GM18907 (cell line): Measurements from ENCODE around the gene SAE1.

Source experiments
- ATAC-seq: cut with Tn5 transposase; IDR thresholded peaks from one replicate; pipeline ENCODE4 v1.9.1; 2021; ENCODE audit warnings: mild to moderate bottlenecking, moderate library complexity; ENCODE audit not compliant: unreplicated experiment

Gene SAE1

GRCh38 chr19:47210180-47210490 lies 79.5 kb downstream of the SAE1 start:
- ATAC-seq = no peak

DNA sequence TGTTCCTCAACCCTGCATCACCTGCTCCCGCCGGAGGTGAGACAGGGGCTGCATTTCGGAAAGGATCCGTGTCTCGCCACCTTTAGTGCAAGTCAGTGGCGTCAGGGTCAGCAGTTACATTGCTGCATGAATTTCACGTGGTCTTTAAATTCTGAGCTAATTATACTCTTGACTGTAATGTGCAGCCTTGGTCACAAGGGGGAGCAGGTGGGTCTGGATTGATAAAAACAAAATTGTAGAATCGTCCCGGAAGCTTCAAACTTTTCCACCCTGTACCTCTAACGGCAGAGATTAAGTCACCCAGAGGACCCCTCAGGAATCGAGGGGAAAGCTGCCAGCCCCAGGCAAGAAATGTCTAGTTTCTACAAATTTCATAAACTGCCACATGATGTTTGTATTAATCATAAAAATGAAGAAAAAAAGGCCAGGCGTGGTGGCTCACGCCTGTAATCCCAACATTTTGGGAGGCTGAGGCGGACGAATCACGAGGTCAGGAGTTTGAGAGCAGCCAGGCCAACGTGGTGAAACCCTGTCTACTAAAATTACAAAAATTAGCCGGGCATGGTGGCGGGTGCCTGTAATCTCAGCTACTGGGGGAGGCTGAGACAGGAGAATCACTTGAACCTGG lies 80.2 kb downstream of the SAE1 start:
- no peak for ATAC-seq

GRCh38 chr19:47215581-47215980 lies 84.9 kb downstream of the SAE1 start:
- no peak for ATAC-seq

- no peak for ATAC-seq
Observed at GRCh38 chr19:47221080-47221841, 90.6 kb downstream of the SAE1 start.

GRCh38 chr19:47221890-47222289 lies 91.3 kb downstream of the SAE1 start:
- no peak for ATAC-seq

DNA sequence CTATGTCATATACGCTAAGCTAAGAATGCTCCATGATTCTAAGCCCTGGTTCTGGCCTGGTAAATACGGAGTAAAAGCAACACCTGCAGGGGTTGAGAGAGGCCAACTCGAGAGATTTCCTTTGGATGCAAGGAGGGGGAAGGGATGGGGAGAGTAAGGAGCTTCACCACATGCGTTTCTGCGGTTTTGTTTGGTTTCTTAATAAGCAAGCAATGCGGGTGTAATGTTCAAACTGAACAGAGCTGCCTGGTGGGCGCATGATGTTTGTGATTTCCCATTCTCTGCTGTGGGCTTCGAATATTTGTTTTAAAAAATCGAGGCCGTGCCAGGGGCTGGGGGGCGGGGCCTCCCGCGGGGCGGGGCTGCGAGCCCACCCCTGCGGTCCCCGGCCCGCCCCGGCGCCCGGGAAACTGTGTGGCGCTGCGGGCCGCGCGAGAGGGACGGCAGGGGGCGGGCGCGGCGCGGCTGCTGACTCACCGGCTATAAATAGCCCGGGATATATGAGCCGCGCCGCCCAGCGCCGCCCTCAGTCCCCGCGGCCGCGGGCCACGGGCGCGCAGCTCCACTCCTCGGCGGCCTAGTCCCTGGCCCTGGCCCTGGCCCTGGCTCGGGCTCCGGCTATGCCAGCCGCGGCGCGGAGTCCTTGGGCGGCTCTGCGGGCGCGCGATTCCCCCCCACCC lies 95.3 kb downstream of the SAE1 start:
- ATAC-seq = peak; percentile 40

DNA sequence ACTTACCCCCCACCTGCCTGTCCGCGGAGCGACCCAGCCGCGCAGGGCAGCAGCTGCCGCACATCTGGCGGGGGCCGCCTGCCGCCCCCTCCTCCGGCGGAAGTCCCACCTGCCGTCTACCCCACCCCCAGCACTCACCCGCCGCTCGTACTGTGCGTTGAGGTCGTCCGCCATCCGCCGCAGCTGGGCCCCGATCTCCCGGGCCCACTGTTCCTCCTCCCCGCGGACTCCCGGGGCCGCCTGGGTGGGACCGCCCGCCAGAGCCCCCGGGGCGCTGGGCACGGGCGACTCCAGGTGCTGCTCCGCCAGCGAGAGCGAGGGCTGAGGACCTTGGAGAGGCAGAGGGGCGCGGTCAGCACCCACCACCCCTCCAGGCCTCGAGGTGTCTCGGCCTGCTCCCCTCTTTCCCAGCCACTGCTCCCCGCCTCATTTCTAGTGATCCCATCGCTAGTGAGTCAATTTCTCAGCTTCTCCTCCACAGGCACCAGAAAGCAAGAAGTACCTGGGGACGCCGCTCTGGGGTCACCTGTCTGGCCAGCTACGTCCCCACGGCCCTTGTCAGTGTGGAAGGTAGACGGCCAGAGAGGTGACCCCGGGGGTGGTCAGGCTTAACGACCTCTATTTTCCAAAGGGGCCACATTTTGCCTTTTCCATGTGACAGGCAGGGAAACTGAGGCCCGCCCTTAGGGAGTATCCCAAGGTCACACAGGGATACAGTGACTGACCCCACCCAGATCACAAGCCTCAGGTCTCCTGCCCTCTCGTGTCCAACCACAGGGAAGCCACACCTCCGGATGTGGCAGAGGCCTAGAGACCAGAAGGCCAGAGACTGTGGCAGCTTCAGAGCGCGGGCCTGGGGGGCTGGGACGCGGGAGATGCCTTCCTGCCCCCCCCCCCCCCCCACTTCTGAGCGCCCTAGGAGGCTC lies 96.1 kb downstream of the SAE1 start:
- peak; percentile 31 for ATAC-seq

- ATAC-seq = no peak
Observed at GRCh38 chr19:47227352-47228167, 96.9 kb downstream of the SAE1 start.

GRCh38 chr19:47228168-47228936 lies 97.7 kb downstream of the SAE1 start:
- ATAC-seq = no peak

DNA sequence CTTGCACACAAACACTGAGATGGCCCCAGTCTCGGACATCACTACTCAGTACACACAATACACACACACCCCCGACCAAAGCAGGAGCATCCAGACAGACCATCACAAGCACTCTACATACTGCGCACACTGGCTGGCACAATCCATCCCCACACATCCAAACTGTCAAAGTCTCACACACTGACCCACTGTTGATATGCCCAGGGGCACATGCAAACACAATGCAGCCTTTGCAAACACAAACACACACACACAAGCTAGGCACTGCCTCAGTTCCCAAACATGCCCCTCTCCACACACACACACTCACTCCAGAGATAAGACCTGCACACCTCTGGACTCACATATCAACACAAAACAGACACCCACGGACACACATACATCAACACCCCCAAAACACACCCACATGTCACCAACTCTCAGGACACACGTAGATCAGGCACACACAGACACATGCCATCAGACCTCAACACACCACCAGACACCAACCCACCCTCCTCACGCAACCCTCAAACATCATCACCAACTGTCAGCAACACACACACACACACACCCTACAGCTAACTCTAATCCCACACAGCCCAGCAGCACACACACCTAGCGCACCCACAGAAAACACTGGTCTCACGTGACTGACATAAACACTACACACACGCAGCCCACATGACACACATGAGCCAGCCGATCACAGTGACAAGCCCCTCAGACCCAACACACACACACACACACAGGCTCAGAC lies 98.5 kb downstream of the SAE1 start:
- ATAC-seq = no peak

GRCh38 chr19:47229676-47230053 lies 99.0 kb downstream of the SAE1 start:
- no peak for ATAC-seq

DNA sequence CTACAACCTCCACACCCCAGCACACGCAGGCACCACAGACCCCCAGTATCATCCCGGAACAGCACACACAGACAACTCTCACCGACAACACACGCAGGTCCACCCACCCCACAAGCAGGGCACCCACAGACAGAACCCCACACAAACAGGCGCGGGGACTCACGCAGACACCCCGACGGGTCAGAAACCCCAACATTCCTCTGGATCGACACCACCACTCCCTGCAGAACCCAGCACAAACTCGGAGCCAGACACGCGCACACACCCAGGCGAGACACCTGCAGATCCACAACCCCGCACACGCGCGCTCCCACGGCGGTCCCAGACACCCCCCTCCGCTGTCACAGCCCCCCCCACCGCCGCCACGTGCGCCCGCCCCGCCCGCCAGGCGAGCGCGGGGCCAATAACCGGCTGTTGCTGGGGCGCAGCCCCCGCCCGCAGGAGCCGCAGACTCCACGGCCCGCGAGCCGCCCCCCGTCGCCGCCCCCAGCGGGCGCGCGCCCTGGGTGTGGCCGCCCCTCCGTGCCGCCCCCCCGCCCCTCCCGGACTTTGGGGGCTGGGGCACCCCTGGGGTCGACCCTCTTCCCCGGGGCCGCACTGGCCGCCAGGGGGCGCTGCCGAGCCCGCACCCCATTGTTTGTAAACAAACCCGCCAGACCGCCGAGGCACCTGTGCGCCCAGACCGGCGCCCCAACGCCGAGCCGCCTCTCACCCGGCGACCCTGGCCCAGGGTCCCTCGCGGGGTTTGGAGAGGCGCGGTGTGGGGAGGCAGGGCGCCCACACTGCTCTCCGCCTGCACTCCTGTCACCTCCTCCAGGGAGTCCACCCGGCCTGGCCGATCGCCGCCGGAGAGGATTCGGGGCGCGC lies 99.7 kb downstream of the SAE1 start:
- peak; percentile 30 for ATAC-seq

- no peak for ATAC-seq
Observed at GRCh38 chr19:47230921-47231214, 100.2 kb downstream of the SAE1 start, which contains the start of gene BBC3. TSS of gene BBC3 (minus strand) at chr19:47231199. CDS start at chr19:47228431, 2,768 bp downstream.

DNA sequence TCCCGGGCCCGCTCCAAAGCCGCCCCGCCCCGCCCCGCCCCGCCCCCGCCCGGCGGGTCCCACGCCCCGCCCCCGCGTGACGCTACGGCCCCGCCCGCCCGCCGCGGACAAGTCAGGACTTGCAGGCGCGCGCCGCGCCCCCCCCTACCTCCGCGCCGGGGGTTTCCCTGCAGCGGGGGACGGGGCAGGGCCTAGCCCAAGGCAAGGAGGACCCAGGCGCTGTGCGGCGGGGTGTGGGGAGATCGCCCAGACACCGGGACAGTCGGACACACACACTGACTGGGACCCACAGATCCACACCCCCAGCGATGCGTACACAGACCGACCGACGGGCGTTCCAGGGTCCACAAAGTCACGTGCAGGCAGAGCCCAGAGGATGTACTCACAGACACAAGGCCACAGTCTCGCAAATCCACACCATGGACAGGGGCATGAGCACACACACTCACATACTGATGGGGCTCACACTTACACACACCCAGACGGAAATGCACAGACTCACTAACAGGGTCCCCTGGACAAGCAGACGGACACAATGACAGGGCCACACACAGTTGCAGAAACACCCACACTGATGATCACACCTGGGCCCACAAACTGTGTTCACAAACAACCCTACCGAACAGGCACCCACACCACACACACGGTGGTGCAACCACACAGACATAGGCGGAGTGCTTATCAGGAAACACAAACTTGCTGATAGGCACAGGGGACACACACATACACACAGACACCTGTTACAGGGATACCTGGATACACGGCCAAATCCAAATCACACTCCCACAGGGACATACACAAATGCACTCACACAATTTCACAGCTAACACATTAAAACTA lies 100.8 kb downstream of the SAE1 start:
- peak; percentile 35 for ATAC-seq

GRCh38 chr19:47232422-47233211 lies 102.0 kb downstream of the SAE1 start:
- ATAC-seq = no peak

DNA sequence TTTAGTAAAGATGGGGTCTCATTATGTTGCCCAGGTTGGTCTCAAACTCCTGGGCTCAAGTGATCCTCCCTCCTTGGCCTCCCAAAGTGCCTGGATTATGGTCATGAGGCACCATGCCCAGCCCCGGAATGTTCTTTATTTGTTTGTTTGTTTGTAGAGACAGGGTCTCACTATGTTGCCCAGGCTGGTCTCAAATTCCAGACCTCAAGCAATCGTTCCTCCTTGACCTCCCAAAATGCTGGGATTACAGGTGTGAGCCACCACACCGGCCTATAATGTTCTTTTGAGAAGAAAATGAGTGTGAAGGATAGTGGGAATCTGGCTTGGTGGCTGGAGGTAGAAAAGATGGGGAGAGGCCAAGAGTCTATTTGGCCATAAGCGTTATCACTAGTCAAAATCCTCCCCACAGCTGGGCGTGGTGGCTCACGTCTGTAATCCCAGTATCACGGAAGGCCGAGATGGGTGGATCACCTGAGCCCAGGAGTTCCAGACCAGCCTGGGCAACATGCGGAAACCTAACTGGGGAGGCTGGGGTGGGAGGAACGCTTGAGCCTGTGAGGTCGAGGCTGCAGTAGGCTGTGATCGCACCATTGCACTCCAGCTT lies 105.5 kb downstream of the SAE1 start:
- no peak for ATAC-seq
